SIG-M5 (cell line): ENCODE results near the gene TTLL11.

ENCODE experiments used
- DNase-seq: peaks from one replicate; lab custom pipeline; 2025; lab: John Stamatoyannopoulos, UW

TTLL11 gene

GRCh38 chr9:121831869-121832268 lies 261.2 kb downstream of the TTLL11 start:
- DNase-seq = no peak

DNA sequence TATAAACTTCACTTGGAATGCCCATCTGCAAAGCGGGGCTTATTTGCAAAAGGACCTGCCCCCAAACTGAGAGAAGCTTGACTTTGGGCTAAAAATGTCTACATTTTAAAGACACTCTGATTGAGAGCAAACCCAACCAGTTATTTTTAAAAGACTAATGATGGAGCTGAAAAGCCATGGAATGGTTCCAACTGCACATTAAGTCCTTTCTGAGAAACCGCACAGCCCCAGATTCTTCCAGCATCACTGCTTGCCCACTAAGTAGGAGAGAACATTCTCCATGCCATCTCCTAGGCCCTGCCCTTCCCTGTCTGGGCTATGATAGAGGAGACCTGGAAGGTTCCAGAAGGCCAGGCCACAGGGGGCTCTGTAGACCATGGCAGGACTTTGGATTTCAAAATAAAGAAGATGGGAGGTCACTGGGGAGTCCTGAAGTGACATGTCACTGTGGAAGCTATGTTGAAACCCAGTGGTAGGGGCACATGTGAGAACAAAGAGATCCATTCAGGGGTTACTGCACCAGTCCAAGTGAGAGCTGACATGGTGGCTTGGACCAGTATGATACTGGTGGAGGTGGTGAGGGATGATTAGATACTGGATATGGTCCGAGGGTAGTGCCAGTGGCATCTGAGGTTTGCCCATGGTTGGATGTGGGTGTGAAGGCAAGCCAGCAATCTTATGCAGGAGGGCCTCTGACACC lies 262.5 kb downstream of the TTLL11 start:
- no peak for DNase-seq

DNA sequence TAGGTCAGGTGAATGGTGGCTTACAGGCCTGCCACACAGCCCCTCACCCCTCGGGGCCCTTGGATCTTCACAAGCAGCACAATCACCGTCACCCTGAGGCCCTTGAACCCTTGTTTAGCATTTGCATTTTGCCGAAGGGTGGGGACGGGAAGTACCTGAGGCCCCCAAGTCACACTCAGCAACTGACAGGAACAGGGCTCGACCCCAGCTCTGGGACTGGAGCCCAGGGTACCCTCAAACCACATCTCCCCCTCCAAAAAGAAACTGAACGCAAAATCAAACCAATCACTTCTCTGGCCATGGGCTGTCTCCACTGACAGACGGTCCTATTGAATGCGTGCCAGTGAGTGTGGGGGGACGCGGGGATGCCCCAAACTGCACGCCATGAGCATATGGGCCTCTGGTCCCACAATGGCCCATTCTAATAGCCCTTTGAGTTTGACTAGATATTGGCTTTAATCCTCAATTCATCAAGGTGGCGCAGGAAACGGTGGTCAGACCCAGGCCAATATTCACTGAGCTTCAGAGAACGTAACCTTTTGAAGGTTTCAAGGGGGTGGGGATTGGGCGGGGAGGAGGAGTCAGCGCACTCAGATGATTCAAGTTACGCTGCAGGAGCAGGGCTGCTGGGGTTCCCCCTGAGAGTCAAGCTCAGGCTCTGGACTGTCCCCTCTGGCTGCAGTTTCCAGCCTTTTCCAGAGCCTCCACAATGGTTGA lies 265.7 kb downstream of the TTLL11 start:
- no peak for DNase-seq

DNA sequence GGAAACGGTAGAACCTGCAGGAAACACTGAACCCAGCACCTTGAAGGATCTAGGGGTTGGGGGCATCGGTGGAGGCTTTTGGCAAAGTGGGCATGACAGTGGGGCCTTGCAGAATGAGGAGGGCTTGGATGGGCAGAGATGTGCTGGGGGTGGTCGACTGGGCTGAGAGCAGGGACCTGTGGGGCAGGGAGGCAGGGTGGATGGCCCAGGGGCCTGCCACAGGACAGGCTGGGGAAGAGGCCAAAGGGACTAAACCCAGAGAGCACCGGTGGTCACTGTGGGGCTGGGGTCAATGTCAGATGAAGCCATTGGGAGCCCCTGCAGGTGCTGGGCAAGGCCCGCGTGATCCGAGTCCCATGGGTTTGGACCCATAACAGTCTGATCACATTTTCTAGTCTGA lies 266.4 kb downstream of the TTLL11 start:
- DNase-seq = no peak

GRCh38 chr9:121825031-121825691 lies 267.9 kb downstream of the TTLL11 start:
- no peak for DNase-seq

GRCh38 chr9:121824651-121825030 lies 268.5 kb downstream of the TTLL11 start:
- no peak for DNase-seq

- no peak for DNase-seq
Measured at GRCh38 chr9:121823451-121824169, 269.5 kb downstream of the TTLL11 start.

GRCh38 chr9:121822093-121823085 lies 270.7 kb downstream of the TTLL11 start:
- no peak for DNase-seq

- no peak for DNase-seq
Measured at GRCh38 chr9:121821326-121821725, 271.8 kb downstream of the TTLL11 start.

DNA sequence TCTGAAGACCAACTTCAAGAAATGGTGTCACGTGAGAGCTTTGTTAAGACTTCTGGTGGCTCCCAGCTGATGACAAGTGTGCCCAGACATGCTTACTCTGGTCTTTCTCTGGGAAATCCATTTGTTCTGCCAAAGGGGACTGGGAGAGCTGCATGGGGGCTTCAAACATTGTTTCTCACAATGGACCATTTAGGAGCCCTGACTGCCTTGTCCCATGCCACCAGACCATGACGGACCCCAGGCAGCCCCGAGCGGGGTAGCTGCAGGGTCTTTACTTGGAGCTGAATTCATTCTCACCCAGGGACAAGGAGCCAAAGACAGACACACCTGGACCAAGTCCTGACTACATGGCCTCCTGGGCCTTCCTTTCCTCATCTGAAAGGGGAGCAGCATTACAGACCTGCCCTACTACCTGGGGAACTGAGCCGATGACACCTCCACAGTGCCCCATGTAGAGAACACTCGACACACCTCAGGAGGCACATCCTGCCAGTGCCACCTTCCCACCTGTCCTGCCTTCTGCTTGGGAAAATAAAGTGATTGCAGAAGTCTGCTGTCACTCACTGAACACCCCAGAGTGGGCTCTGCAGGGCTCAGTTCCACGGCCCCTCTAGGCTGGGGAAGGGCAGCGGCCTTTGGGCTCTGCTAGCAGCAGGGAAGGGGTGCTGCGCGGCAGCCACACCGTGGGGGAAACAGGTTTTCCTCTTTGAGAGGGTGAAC lies 272.7 kb downstream of the TTLL11 start:
- no peak for DNase-seq

DNA sequence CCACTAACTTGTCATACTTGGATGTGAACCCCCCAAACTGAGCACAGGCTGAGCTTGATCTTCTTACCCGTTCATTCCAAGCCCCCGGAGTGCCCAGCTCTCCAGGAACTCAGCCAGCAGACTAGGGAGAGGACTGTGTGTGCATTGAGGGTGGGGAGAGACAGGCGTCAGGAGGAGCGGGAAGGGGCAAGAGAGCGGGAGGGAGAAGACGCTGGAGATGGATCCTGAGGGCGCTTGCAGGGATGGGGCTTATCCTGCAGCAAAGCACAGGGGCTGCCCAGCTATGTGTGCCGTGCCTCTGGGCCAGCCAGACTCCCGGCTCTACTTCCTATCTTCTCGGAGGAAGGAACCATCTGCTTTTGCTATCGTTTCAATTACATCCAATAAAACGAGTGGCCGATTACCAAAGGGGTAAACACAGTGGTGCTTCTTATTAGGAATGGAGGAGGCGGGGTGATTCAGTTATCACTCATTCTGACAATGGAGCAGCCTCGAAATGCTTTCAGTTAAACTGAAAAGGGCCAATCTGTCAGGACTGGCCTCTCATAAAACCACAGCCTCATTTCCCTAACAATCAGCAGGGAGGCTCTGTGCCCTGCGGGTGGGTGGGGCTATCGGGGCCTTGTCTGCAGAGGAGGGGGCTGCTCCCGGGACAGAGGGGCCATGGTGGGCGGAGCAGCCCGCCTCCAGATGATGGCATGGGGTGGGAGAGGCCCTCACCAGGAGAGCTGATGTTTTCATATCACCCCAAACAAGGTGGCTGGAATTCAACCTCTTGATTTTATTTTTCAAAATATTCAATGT lies 273.5 kb downstream of the TTLL11 start:
- no peak for DNase-seq

DNA sequence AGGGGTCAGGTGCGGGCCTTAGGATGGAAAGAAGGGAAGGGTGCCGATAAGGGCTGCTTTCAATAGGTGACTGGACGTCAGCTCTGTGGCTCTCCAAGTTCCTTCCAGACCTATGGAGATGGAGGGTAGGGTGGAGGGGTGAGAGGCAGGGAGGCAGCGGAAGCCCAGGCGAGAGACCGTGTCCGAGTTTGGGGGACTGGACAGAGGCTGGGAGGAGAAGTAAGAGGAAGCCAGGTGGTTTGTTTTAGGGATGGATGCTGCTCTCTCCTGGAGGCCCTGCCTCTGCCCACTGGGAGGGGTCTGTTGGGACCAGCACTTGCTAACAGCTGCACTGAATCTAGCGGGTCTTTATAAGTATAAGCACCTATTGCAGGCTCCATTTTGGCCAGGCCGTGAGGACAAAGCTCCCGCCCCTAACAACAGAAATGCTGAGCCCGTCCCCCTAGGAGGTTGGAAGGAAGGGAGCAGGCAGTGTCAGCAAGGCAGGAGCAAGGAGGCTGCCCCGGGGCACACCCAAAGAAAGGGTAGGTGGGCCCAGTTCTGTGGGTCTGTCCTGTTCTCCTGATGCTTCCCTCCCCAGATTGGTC lies 274.2 kb downstream of the TTLL11 start:
- DNase-seq = no peak

GRCh38 chr9:121818016-121818661 lies 275.0 kb downstream of the TTLL11 start:
- DNase-seq = no peak

DNA sequence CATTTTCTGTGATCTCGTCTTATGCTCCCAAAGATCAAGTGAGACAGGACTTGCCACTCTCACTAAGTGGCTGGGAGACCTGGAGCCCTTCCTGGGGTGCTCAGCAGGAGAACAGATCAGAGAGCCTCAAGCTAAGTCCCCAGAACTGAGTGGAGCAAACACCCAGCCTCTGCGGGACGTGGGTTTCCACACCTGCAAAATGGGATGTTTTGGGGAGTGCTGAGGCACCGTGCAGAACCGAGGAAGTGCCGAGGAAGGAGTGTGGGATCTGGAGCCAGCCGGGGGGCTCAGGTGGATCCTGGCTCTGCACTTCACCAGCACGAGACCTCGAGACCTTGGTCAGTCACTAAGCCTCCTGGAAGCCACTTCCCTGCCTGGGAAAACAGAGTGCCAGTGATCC lies 275.6 kb downstream of the TTLL11 start:
- no peak for DNase-seq

DNA sequence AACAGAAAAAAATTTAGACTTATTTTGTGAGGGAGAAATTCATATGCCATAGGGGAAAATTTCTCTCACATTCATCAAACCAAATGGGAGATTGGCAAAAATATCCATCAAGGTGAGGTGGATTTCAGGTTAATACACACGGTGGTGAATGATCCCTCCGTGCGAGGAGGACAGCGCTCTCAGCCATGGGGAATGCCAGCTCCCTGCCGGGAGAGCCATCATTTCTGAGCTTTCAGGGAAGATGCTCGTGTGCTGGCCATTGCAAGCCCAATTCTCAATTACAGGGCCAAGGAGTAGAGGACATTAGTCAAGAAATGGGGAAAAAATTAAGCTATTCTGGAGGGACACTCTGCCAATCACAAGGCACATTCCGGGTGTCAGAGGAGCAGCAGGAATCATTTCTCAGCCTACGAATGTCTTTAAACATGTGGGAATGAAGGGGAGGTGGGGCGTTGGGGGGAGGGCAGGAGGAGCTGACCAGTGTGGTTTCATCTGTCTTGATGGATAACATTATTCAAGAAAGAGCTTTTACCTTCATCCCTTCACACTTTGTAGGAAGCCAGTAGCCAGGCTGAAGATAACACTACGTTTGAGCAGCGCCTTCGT lies 276.2 kb downstream of the TTLL11 start:
- no peak for DNase-seq

DNA sequence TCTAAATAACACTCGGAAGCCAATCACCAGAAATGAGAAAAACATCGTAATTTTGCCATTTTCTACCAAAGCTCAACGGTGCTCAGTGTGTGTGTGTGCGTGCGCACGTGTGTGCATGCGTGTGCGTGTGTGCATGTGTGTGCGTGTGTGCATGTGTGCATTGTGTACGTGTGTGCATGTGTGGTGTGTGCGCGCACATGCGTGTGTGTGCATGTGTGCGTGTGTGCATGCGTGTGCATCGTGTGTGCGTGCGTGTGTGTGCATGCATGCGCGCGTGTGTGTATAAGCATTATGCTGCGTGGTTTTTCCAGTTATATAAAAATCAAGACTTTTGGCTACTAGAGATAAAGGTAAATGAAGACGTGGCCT lies 276.7 kb downstream of the TTLL11 start:
- no peak for DNase-seq

GRCh38 chr9:121815546-121816448 lies 277.3 kb downstream of the TTLL11 start:
- no peak for DNase-seq
